Erythroblast (primary cell): ENCODE results near the gene ZNF816.

Source experiments
- GATA1 ChIP-seq: IDR thresholded peaks from 2 replicates; pipeline ENCODE4 v1.6.1; 2011; ENCODE audit warnings: low read depth, mild to moderate bottlenecking, control low read depth, low read length, moderate library complexity
- POLR2A ChIP-seq: IDR thresholded peaks from 2 replicates; pipeline ENCODE4 v1.6.1; 2011; ENCODE audit warnings: mild to moderate bottlenecking, low read length

GRCh38 chr19:52936151-52936953 is 26.3 kb downstream of the ZNF816 start:
- TF ChIP-seq POLR2A (peak; percentile 64), GATA1 (no peak)
